ENCODE measurements around the gene TNMD.

DNA sequence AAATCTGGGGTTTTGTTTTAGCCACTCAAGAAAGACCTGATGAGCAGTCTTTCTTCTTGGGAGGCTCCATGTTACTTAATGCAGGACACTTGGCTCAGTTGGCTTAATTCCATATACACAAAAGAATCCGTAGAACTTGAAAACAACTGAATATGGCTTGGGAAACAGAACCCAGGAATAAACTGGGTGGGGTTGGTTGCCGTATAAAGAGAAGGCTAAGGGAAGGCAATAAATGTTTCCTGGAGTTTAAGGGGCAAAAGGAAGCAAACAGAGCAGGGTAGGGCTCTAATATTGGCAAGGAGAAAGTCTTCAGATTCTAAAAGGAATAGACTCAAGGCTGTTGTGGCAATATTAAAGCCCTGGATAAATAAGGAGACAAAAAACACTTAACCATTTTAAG, 8.4 kb downstream of the TNMD start:
- TF ChIP-seq SNAI2 (CRISPR knock-in tag; IDR thresholded peaks at IDR 0.05) (no peak), PPARA (CRISPR knock-in tag; IDR thresholded peaks at IDR 0.05; ENCODE audit: borderline replicate concordance) (no peak), ISL1 (CRISPR knock-in tag; IDR thresholded peaks at IDR 0.05) (no peak), OSR1 (CRISPR knock-in tag; IDR thresholded peaks at IDR 0.05) (no peak), RARB (CRISPR knock-in tag; IDR thresholded peaks at IDR 0.05) (no peak), ZFP3 (CRISPR knock-in tag; IDR thresholded peaks at IDR 0.05) (no peak), TOX (CRISPR knock-in tag; IDR thresholded peaks at IDR 0.05; ENCODE audit: borderline replicate concordance) (no peak), ZNF565 (CRISPR knock-in tag; conservative IDR thresholded peaks at IDR 0.05; ENCODE audit: low read depth) (no peak), ZFP30 (CRISPR knock-in tag; IDR thresholded peaks at IDR 0.05) (no peak), ZNF8 (CRISPR knock-in tag; IDR thresholded peaks at IDR 0.05) (no peak), ARNTL (CRISPR knock-in tag; IDR thresholded peaks at IDR 0.05; ENCODE audit: borderline replicate concordance, low read depth) (no peak)
- TF ChIP-seq, protein P1, sequence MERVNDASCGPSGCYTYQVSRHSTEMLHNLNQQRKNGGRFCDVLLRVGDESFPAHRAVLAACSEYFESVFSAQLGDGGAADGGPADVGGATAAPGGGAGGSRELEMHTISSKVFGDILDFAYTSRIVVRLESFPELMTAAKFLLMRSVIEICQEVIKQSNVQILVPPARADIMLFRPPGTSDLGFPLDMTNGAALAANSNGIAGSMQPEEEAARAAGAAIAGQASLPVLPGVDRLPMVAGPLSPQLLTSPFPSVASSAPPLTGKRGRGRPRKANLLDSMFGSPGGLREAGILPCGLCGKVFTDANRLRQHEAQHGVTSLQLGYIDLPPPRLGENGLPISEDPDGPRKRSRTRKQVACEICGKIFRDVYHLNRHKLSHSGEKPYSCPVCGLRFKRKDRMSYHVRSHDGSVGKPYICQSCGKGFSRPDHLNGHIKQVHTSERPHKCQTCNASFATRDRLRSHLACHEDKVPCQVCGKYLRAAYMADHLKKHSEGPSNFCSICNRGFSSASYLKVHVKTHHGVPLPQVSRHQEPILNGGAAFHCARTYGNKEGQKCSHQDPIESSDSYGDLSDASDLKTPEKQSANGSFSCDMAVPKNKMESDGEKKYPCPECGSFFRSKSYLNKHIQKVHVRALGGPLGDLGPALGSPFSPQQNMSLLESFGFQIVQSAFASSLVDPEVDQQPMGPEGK (CRISPR knock-in tag; IDR thresholded peaks at IDR 0.05; ENCODE audit: borderline replicate concordance): no peak
- TF ChIP-seq, protein P2, sequence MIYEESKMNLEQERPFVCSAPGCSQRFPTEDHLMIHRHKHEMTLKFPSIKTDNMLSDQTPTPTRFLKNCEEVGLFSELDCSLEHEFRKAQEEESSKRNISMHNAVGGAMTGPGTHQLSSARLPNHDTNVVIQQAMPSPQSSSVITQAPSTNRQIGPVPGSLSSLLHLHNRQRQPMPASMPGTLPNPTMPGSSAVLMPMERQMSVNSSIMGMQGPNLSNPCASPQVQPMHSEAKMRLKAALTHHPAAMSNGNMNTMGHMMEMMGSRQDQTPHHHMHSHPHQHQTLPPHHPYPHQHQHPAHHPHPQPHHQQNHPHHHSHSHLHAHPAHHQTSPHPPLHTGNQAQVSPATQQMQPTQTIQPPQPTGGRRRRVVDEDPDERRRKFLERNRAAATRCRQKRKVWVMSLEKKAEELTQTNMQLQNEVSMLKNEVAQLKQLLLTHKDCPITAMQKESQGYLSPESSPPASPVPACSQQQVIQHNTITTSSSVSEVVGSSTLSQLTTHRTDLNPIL (CRISPR knock-in tag; IDR thresholded peaks at IDR 0.05; ENCODE audit: low read depth): no peak
- TF ChIP-seq, protein P3, sequence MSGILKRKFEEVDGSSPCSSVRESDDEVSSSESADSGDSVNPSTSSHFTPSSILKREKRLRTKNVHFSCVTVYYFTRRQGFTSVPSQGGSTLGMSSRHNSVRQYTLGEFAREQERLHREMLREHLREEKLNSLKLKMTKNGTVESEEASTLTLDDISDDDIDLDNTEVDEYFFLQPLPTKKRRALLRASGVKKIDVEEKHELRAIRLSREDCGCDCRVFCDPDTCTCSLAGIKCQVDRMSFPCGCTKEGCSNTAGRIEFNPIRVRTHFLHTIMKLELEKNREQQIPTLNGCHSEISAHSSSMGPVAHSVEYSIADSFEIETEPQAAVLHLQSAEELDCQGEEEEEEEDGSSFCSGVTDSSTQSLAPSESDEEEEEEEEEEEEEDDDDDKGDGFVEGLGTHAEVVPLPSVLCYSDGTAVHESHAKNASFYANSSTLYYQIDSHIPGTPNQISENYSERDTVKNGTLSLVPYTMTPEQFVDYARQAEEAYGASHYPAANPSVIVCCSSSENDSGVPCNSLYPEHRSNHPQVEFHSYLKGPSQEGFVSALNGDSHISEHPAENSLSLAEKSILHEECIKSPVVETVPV (CRISPR knock-in tag; IDR thresholded peaks at IDR 0.05): no peak
